CD4-positive, alpha-beta T cell (primary cell): ENCODE data around the gene MAOA. TPM values are rescaled to one million over a fixed set of nuclear protein-coding genes. Genes with fewer than 3 reads are reported as not detected.

Experiments
- ATAC-seq: fragments of 200-7000 bp; cut with Tn5 transposase; one replicate; pipeline ENCODE4 v1.10.0; 2022; ENCODE audit warnings: mild to moderate bottlenecking; ENCODE audit not compliant: poor library complexity
- CTCF ChIA-PET: fragments of 350-600 bp; sonication (Branson Sonifier 250); formaldehyde crosslinking; loops from one replicate; lab custom pipeline; 2021; ENCODE audit warnings: antibody characterized with exemption, inconsistent platforms; lab: Charles Lee
- POLR2A ChIA-PET: fragments of 350-600 bp; sonication (Branson Sonifier 250); formaldehyde crosslinking; loops from one replicate; lab custom pipeline; 2021; ENCODE audit warnings: antibody characterized with exemption, inconsistent platforms; lab: Charles Lee
- DNase-seq, 14 experiments: peaks; one replicate each; pipeline ENCODE4 v3.0.0-alpha.2; 2013 to 2020; ENCODE audit warnings: mixed read lengths in 2 of 14
- H3K27ac ChIP-seq, 2 donors: one replicate each; pipeline versions ENCODE4 v1.5.1 to v1.7.0; 2013; ENCODE audit warnings: low read length in 2 of 2, low read depth in 1 of 2, mild to moderate bottlenecking in 1 of 2
- H3K27me3 ChIP-seq, 2 experiments: 1 replicate in 1 of 2; 2 replicates in 1 of 2; pipeline versions ENCODE4 v1.6.1 to v1.7.0; 2013; ENCODE audit warnings: low read length in 2 of 2, control low read depth in 1 of 2, mild to moderate bottlenecking in 1 of 2, moderate library complexity in 1 of 2; ENCODE audit not compliant: insufficient read depth in 2 of 2, control insufficient read depth in 1 of 2
- H3K36me3 ChIP-seq: one replicate; pipeline ENCODE4 v1.6.1; 2013; ENCODE audit warnings: low read length, control low read depth; ENCODE audit not compliant: insufficient read depth
- H3K4me1 ChIP-seq: one replicate; pipeline ENCODE4 v1.6.1; 2013; ENCODE audit warnings: low read length, control low read depth; ENCODE audit not compliant: insufficient read depth
- H3K4me3 ChIP-seq: one replicate; pipeline ENCODE4 v1.5.1; 2013; ENCODE audit warnings: mild to moderate bottlenecking, low read length, moderate library complexity
- H3K9me3 ChIP-seq, 2 experiments: 1 replicate in 1 of 2; 2 replicates in 1 of 2; pipeline versions ENCODE4 v1.6.1 to v1.7.0; 2013; ENCODE audit warnings: low read length in 2 of 2, mild to moderate bottlenecking in 2 of 2, control low read depth in 1 of 2, moderate library complexity in 1 of 2; ENCODE audit not compliant: control insufficient read depth in 1 of 2, insufficient read depth in 1 of 2
- H3K27ac Mint-ChIP-seq: one replicate; pipeline ENCODE4 v1.8.0; 2020; ENCODE audit warnings: mixed read lengths
- H3K27me3 Mint-ChIP-seq: one replicate; pipeline ENCODE4 v1.8.0; 2021; ENCODE audit warnings: mixed read lengths
- H3K36me3 Mint-ChIP-seq: one replicate; pipeline ENCODE4 v1.8.0; 2021; ENCODE audit warnings: low read depth, mixed read lengths
- H3K4me1 Mint-ChIP-seq: one replicate; pipeline ENCODE4 v1.8.0; 2021; ENCODE audit warnings: low read depth, mixed read lengths
- H3K4me3 Mint-ChIP-seq: one replicate; pipeline ENCODE4 v1.8.0; 2020; ENCODE audit warnings: mild to moderate bottlenecking, mixed read lengths
- H3K9me3 Mint-ChIP-seq: one replicate; pipeline ENCODE4 v1.8.0; 2020; ENCODE audit warnings: mixed read lengths
- intact Hi-C, 2 experiments: fragments of 100-400 bp; cut with DNase I in 1 of 2; cut with micrococcal nuclease in 1 of 2; formaldehyde crosslinking; loops; one replicate each; pipeline versions ENCODE4 v1.15.1 to v1.9.0; 2023 to 2025; cut with DNase I, micrococcal nuclease
- total RNA-seq, 174 experiments: library from RNA in 2 of 174; stranded (reverse) in 2 of 174; gene quantifications; one replicate each; pipeline ENCODE4 v1.2.3 and lab custom pipeline; 2021 to 2026
- TF ChIP-seq, protein P1 (sequence below): fragments of 200-600 bp; IDR thresholded peaks from one replicate; pipeline ENCODE4 v1.8.0; 2022; ENCODE audit warnings: antibody characterized with exemption, mild to moderate bottlenecking

The MAOA gene
- total RNA-seq, 2 experiments from 2014 or later, result not detected

DNA sequence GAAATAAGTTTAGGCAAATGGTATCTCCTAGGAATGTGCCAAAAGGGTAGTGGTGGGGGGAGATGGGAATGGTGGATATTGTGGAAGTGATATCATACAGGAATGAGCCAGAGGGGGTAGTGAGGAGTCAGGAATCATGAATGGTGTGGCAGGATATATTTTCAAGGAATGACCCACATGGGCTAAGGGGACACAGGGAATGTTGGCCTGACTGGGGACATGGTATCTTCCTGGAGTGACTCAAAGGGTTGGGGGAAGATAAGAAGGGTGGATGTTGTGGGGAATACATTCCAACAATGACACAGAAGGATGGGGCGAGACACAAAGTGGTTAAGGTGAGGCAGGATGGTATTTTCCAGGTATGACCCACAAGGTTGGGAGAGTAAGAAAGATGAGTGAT is 60.6 kb downstream of the MAOA start:
- Mint-ChIP-seq H3K9me3 (no peaks in the 10 kb centered on the region), H3K4me3 (no peak overlapping the region), H3K36me3 (no peaks in the 10 kb centered on the region), H3K27ac (no peak overlapping the region), H3K4me1 (no peaks in the 10 kb centered on the region), H3K27me3 (no peaks in the 10 kb centered on the region)
- ATAC-seq (no peak), DNase-seq (no peak)
- Histone ChIP-seq H3K9me3 (no peaks in the 10 kb centered on the region), H3K27ac (no peak overlapping the region), H3K4me1 (no peaks in the 10 kb centered on the region), H3K4me3 (no peak overlapping the region), H3K36me3 (no peaks in the 10 kb centered on the region), H3K27me3 (peaks cover 0 to 7% of the 10 kb centered on the region in 2 experiments)
- intact Hi-C loops, result no loop called here
- ChIA-PET CTCF (no interaction called here), POLR2A (no interaction called here)
- TF ChIP-seq, protein P1, sequence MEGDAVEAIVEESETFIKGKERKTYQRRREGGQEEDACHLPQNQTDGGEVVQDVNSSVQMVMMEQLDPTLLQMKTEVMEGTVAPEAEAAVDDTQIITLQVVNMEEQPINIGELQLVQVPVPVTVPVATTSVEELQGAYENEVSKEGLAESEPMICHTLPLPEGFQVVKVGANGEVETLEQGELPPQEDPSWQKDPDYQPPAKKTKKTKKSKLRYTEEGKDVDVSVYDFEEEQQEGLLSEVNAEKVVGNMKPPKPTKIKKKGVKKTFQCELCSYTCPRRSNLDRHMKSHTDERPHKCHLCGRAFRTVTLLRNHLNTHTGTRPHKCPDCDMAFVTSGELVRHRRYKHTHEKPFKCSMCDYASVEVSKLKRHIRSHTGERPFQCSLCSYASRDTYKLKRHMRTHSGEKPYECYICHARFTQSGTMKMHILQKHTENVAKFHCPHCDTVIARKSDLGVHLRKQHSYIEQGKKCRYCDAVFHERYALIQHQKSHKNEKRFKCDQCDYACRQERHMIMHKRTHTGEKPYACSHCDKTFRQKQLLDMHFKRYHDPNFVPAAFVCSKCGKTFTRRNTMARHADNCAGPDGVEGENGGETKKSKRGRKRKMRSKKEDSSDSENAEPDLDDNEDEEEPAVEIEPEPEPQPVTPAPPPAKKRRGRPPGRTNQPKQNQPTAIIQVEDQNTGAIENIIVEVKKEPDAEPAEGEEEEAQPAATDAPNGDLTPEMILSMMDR, result no peak

DNA sequence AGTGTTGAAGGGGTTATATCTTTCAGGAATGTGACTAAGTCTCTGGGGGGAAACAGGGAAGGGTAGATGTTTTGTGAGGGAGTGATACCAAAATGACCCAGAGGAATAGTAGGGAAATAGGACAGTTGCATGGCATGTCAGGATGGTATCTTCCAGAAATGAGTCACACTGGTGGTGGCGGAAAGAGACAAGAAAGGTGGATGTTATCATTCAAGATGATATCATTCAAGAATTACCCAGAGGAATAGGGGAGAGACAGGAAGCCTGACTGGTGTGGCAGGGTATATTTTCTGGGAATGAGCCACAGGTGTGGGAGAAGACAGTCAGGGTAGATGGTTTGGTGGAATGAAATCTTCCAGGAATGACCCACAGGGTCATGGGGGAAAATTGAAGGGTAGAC is 61.1 kb downstream of the MAOA start:
- Mint-ChIP-seq H3K4me3 (no peak overlapping the region), H3K9me3 (no peaks in the 10 kb centered on the region), H3K27ac (no peak overlapping the region), H3K27me3 (no peaks in the 10 kb centered on the region), H3K36me3 (no peaks in the 10 kb centered on the region), H3K4me1 (no peaks in the 10 kb centered on the region)
- H3K36me3 ChIP-seq, result no peaks in the 10 kb centered on the region
- H3K27me3 ChIP-seq, result peaks cover 0 to 7% of the 10 kb centered on the region in 2 experiments
- no peaks in the 10 kb centered on the region for H3K4me1 ChIP-seq
- TF ChIP-seq, protein P1, result no peak
- DNase-seq (no peak), ATAC-seq (no peak)
- no peak overlapping the region for H3K4me3 ChIP-seq
- H3K9me3 ChIP-seq, result no peaks in the 10 kb centered on the region
- ChIA-PET POLR2A (no interaction called here), CTCF (no interaction called here)
- intact Hi-C loops, result no loop called here
- H3K27ac ChIP-seq, result no peak overlapping the region

- intact Hi-C loops, result no loop called here
- H3K27me3 ChIP-seq, result peaks cover 0 to 7% of the 10 kb centered on the region in 2 experiments
- H3K27me3 Mint-ChIP-seq, result no peaks in the 10 kb centered on the region
- CTCF ChIA-PET, result no interaction called here
- no peak overlapping the region for H3K4me3 ChIP-seq
- H3K9me3 Mint-ChIP-seq, result no peaks in the 10 kb centered on the region
- no peaks in the 10 kb centered on the region for H3K36me3 ChIP-seq
- no peaks in the 10 kb centered on the region for H3K4me1 Mint-ChIP-seq
- POLR2A ChIA-PET, result no interaction called here
- H3K4me1 ChIP-seq, result no peaks in the 10 kb centered on the region
- H3K27ac ChIP-seq, result no peak overlapping the region
- no peaks in the 10 kb centered on the region for H3K9me3 ChIP-seq
- H3K27ac Mint-ChIP-seq, result no peak overlapping the region
- ATAC-seq (no peak), DNase-seq (no peak)
- no peak overlapping the region for H3K4me3 Mint-ChIP-seq
- TF ChIP-seq, protein P1, result no peak
- no peaks in the 10 kb centered on the region for H3K36me3 Mint-ChIP-seq
Measured at GRCh38 chrX:43718081-43718480, 62.0 kb downstream of the MAOA start.
